ENCODE measurements around the gene ITGB6.

ITGB6 gene

DNA sequence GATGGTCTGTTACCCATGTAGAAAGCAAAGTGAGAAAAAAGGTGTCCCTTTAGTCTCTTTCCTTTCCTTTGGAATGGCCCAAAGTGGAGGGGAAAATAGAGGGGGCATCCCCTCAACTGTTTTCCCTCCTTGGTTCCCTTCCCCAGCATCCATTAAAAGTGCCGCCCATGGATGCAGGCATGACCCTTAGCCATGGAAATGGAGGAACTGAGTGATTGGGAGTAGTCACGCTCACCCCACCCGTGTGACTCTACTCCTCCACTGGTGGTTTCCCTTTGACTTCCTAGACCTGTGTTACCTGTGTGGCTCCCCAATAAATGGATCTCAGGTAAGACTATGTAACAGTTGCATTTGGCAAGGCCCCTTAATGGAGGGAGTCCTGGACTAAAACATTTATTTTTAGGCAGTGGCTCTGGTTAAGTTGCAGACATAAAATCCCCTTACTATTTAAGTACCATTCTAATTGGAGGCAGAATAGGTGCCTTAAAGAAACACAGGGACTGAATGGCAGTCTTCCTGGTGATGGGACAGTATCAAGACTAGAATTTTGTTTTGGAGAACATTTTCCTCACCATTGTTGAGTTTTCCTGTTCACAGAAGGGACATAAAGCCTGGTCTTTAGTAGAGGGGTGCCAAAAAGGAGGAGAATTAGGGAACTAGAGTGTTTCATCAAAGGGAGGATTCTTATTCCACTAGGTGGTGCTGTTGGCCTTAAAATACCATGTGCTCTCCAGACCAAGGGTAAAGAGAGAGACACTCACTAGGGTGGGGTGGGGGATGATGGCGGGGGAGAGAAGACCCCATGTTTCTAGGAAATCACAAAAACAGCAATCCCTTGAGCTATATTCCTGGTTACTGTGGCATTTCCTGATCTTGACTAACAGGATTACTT is 112.0 kb downstream of the ITGB6 start:
- no peak for DNase-seq (ENCODE audit: extremely low read depth, low read depth)
- TF ChIP-seq, protein P1, sequence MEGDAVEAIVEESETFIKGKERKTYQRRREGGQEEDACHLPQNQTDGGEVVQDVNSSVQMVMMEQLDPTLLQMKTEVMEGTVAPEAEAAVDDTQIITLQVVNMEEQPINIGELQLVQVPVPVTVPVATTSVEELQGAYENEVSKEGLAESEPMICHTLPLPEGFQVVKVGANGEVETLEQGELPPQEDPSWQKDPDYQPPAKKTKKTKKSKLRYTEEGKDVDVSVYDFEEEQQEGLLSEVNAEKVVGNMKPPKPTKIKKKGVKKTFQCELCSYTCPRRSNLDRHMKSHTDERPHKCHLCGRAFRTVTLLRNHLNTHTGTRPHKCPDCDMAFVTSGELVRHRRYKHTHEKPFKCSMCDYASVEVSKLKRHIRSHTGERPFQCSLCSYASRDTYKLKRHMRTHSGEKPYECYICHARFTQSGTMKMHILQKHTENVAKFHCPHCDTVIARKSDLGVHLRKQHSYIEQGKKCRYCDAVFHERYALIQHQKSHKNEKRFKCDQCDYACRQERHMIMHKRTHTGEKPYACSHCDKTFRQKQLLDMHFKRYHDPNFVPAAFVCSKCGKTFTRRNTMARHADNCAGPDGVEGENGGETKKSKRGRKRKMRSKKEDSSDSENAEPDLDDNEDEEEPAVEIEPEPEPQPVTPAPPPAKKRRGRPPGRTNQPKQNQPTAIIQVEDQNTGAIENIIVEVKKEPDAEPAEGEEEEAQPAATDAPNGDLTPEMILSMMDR (IDR thresholded peaks at IDR 0.05; ENCODE audit: low read depth, low read length): peak; percentile 4; the same call in 1 of the 2 replicates

DNA sequence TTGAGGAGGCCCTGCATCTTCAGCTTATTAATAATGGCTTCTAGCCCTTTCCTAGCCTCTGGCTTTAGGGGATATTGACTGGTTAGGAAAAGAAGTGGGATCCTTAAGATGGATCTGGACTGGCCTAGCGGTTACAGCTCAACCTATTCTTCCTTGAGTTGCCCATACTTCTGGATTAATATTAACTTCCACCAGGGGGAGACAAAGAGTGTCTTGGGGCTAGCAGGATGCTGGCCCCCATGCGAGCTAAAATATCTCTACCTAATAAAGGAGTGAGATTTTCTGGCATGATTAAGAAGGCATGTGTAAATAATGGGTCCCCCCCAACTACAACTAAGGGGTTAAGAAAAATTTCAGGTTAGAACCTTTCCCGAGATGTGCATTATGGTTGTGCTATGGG is 114.4 kb downstream of the ITGB6 start:
- no peak for DNase-seq (ENCODE audit: extremely low read depth, low read depth)
- TF ChIP-seq, protein P1 (IDR thresholded peaks at IDR 0.05; ENCODE audit: low read depth, low read length): peak; percentile 2

DNA sequence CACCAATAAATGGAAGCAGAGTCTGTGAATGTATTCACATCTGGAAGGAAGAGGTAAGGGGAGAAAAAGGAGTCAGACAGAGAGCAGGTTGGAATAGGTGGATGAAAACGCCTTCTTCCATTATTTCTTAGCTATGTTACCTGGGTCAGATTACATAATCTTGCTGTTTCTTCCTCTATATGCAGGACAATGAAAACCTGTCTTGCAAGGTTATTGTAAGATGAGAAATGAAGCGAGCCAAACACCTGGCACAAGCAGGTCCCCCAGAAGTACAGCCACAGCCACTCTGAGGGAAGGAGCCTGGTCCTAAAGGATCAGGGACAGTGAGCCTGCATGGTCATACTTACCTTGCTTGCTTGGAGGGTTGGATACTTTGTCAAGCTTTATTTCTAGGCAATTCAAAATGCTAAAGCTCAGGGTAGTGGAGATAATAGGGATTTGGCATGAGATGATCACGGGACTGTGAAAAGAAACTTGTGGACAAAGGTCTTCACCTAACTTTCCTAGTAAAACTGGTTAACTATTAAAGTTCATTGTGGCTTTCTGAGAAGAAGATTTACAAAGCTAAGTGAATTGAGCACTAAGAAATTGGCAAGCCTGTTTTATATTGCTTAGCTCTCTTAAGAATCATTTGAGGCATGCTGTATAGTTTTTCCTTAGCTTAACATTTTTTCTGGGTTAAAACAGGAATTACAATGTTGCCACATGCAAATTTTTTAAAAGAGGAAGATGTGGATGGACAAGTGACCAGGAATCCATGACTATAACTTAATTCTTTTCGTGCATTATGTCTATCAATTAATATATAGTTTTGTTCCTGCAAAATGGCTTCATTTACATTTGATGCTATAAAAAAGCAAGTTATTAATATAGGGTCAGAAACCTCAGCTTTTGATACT is 121.9 kb downstream of the ITGB6 start:
- DNase-seq (ENCODE audit: extremely low read depth, low read depth): no peak
- TF ChIP-seq, protein P1 (IDR thresholded peaks at IDR 0.05; ENCODE audit: low read depth, low read length): no peak

DNA sequence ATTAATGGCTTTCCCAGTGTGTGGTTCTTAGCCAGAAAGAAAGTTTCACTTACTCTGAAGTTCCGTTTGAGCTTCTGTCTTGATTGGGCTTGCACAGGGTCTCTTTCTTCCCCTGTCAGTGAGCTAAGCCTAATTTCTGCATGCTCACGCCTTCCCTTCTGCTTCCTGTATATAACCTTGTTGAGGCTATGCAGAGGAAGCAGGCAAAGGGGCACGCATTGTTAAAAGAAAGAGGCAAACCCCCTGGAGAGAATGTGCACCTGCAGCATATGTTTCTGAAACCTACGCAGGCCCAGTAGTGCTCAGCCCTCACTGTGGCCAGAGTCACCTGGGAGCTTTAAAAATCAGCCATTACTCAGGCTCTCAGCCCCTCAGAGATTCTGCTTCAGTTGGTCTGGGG is 123.2 kb downstream of the ITGB6 start:
- TF ChIP-seq, protein P1 (IDR thresholded peaks at IDR 0.05; ENCODE audit: low read depth, low read length): no peak
- DNase-seq (ENCODE audit: extremely low read depth, low read depth): no peak

DNA sequence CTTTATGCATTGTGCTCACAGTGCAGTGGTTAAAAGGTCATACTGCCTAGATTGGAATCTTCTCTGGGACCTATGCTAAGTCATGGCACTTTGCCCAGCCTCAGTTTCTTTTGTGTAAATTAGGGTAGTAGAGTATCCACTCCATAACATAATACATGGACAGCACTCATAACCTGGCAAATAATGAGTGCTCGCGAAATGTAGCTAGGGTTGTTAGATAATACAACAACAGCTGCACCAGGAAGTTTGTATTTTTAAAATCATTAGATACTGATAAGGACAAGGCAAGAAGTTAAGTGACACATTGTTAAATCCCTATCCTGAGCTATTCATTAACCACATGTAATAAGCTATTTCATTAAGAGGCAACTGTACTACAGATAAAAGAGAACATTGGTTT is 123.8 kb downstream of the ITGB6 start:
- DNase-seq (ENCODE audit: extremely low read depth, low read depth): no peak
- TF ChIP-seq, protein P1 (IDR thresholded peaks at IDR 0.05; ENCODE audit: low read depth, low read length): no peak

DNA sequence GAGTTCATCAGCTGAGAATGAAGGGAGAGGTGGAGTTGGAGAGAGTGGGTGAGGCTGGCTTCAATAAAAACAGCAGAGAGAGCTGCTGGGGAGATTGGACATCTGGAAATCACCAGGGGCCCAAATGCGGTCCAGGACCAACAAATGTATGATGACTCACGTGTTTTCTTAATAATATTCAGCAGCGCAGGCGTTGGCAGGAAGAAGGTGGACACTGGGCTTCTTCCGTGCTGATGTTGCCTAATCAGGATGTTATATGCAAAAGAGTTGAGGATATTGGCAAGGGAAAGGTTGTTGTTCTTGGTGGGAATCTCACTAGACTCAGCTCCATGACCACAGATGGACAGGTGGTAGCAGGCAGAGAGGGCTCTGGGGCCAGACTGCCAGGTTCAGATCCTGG is 124.9 kb downstream of the ITGB6 start:
- TF ChIP-seq, protein P1 (IDR thresholded peaks at IDR 0.05; ENCODE audit: low read depth, low read length): no peak
- peak; percentile 83 for DNase-seq (ENCODE audit: extremely low read depth, low read depth)

All from AG09319 (cell line).